ENCODE data around the gene ZNF593.

The ZNF593 gene

GRCh38 chr1:26148887-26149286, 20.8 kb upstream of the ZNF593 start:
- DNase-seq = no peak

GRCh38 chr1:26153966-26154532, 15.7 kb upstream of the ZNF593 start:
- peak; percentile 72 to 79 for DNase-seq

GRCh38 chr1:26154750-26155149, 15.0 kb upstream of the ZNF593 start:
- no peak for DNase-seq

- no peak for DNase-seq
Measured at GRCh38 chr1:26155370-26156284, 14.1 kb upstream of the ZNF593 start.

GRCh38 chr1:26156285-26157038, 13.2 kb upstream of the ZNF593 start:
- no peak for DNase-seq

GRCh38 chr1:26158271-26158907, 11.3 kb upstream of the ZNF593 start:
- no peak for DNase-seq

GRCh38 chr1:26158908-26159742, 10.6 kb upstream of the ZNF593 start, which contains the start of gene FAM110D:
Gene FAM110D (plus strand): TSS chr1:26159079. CDS start chr1:26161292, 2,213 bp downstream.
- DNase-seq = no peak

- no peak for DNase-seq
Measured at GRCh38 chr1:26159743-26160039, 10.0 kb upstream of the ZNF593 start.

GRCh38 chr1:26160527-26161414, 8.9 kb upstream of the ZNF593 start:
- no peak for DNase-seq

- peak; percentile 47 to 69 for DNase-seq
Measured at GRCh38 chr1:26161415-26162219, 8.1 kb upstream of the ZNF593 start.

GRCh38 chr1:26162220-26162709, 7.4 kb upstream of the ZNF593 start:
- DNase-seq = no peak

GRCh38 chr1:26163684-26164035, 6.0 kb upstream of the ZNF593 start:
- DNase-seq = no peak

GRCh38 chr1:26164036-26164860, 5.5 kb upstream of the ZNF593 start:
- DNase-seq = peak in 1 of 2 donors; percentile 51

- DNase-seq = peak in 1 of 2 donors; percentile 42
Measured at GRCh38 chr1:26164861-26165842, 4.6 kb upstream of the ZNF593 start.

GRCh38 chr1:26166719-26167281, 2.9 kb upstream of the ZNF593 start:
- DNase-seq = no peak

- no peak for DNase-seq
Measured at GRCh38 chr1:26168410-26169197, 1.1 kb upstream of the ZNF593 start, which contains the start of gene C1orf232. Gene C1orf232 (minus strand): TSS chr1:26168963. CDS start chr1:26168499, 464 bp downstream.

All from inflammatory macrophage (primary cell).